Dendritic cell treated with granulocyte-macrophage colony-stimulating factor and Interleukin-4, amounts not matched to agents 40 ng/mL and 50 ng/mL, for 4 days (primary cell): ENCODE results near the gene HINFP.
"Not testable (repeated sequence)": the region's sequence is repeated elsewhere in the genome, so short reads cannot be mapped to it uniquely, and the experiment has no call there.

Source experiments
- H3K27ac Mint-ChIP-seq: one replicate; pipeline ENCODE4 v1.8.0; 2022; ENCODE audit warnings: mild to moderate bottlenecking, mixed read lengths
- H3K27me3 Mint-ChIP-seq: one replicate; pipeline ENCODE4 v1.8.0; 2022; ENCODE audit warnings: mild to moderate bottlenecking, mixed read lengths
- H3K36me3 Mint-ChIP-seq: one replicate; pipeline ENCODE4 v1.8.0; 2022; ENCODE audit warnings: low read depth, mixed read lengths
- H3K4me1 Mint-ChIP-seq: one replicate; pipeline ENCODE4 v1.8.0; 2022; ENCODE audit warnings: low read depth, mixed read lengths
- H3K4me3 Mint-ChIP-seq: one replicate; pipeline ENCODE4 v1.8.0; 2022; ENCODE audit warnings: mild to moderate bottlenecking, moderate library complexity, mixed read lengths
- H3K9me3 Mint-ChIP-seq: one replicate; pipeline ENCODE4 v1.8.0; 2022; ENCODE audit warnings: mixed read lengths
- intact Hi-C: fragments of 100-400 bp; cut with micrococcal nuclease; formaldehyde crosslinking; loops from one replicate; pipeline ENCODE4 v1.15.0; 2022

HINFP gene

GRCh38 chr11:119118227-119118626 is 3.2 kb upstream of the HINFP start:
- H3K27me3 Mint-ChIP-seq: no peaks in the 10 kb centered on the region
- intact Hi-C loops: no loop called here
- peaks cover 64% of the 10 kb centered on the region for H3K36me3 Mint-ChIP-seq
- no peak overlapping the region for H3K4me3 Mint-ChIP-seq
- peaks cover 63% of the 10 kb centered on the region for H3K4me1 Mint-ChIP-seq
- no peaks in the 10 kb centered on the region for H3K9me3 Mint-ChIP-seq
- H3K27ac Mint-ChIP-seq: no peak overlapping the region

- intact Hi-C loops: no loop called here
- Mint-ChIP-seq H3K4me1 (peaks cover 58% of the 10 kb centered on the region), H3K36me3 (peaks cover 64% of the 10 kb centered on the region), H3K9me3 (no peaks in the 10 kb centered on the region), H3K27ac (no peak overlapping the region), H3K4me3 (no peak overlapping the region), H3K27me3 (no peaks in the 10 kb centered on the region)
These were observed 2.4 kb upstream of the HINFP start for GRCh38 chr11:119118946-119119345.

- peak overlapping the region; percentile 92 for H3K4me3 Mint-ChIP-seq
- H3K27ac Mint-ChIP-seq: peak overlapping the region; percentile 87
- H3K36me3 Mint-ChIP-seq: peaks cover 56% of the 10 kb centered on the region
- H3K9me3 Mint-ChIP-seq: no peaks in the 10 kb centered on the region
- H3K27me3 Mint-ChIP-seq: no peaks in the 10 kb centered on the region
- peaks cover 49% of the 10 kb centered on the region for H3K4me1 Mint-ChIP-seq
- intact Hi-C loops: loop anchor here (2.0 kb wide), 1 partner anchor 14 kb away; the partner anchor contains the start of gene C2CD2L
These were observed 757 bp upstream of the HINFP start for GRCh38 chr11:119120639-119121007.

- intact Hi-C loops: loop anchor here (2.0 kb wide), 1 partner anchor 15 kb away; the partner anchor contains the start of gene C2CD2L
- Mint-ChIP-seq H3K36me3 (peaks cover 47% of the 10 kb centered on the region), H3K4me3 (peak overlapping the region; percentile 92), H3K27me3 (no peaks in the 10 kb centered on the region), H3K4me1 (peaks cover 39% of the 10 kb centered on the region), H3K9me3 (no peaks in the 10 kb centered on the region), H3K27ac (peak overlapping the region; percentile 87)
These were observed 388 bp downstream of the HINFP start for GRCh38 chr11:119121811-119122124.

GRCh38 chr11:119125821-119126220 is 4.4 kb downstream of the HINFP start:
- Mint-ChIP-seq H3K4me3 (no peak overlapping the region), H3K36me3 (peaks cover 66% of the 10 kb centered on the region), H3K9me3 (no peaks in the 10 kb centered on the region), H3K4me1 (peaks cover 25% of the 10 kb centered on the region), H3K27ac (no peak overlapping the region), H3K27me3 (no peaks in the 10 kb centered on the region)
- intact Hi-C loops: no loop called here

GRCh38 chr11:119126675-119127268 is 5.4 kb downstream of the HINFP start:
- H3K27ac Mint-ChIP-seq: no peak overlapping the region
- no peaks in the 10 kb centered on the region for H3K27me3 Mint-ChIP-seq
- intact Hi-C loops: no loop called here
- peaks cover 21% of the 10 kb centered on the region for H3K4me1 Mint-ChIP-seq
- peaks cover 71% of the 10 kb centered on the region for H3K36me3 Mint-ChIP-seq
- no peak overlapping the region for H3K4me3 Mint-ChIP-seq
- no peaks in the 10 kb centered on the region for H3K9me3 Mint-ChIP-seq

GRCh38 chr11:119130662-119131061 is 9.3 kb downstream of the HINFP start:
- Mint-ChIP-seq H3K36me3 (peaks cover 82% of the 10 kb centered on the region), H3K4me3 (no peak overlapping the region), H3K27me3 (no peaks in the 10 kb centered on the region), H3K4me1 (peaks cover 15% of the 10 kb centered on the region), H3K27ac (no peak overlapping the region), H3K9me3 (no peaks in the 10 kb centered on the region)
- intact Hi-C loops: no loop called here

- H3K4me3 Mint-ChIP-seq: no peak overlapping the region
- intact Hi-C loops: no loop called here
- no peak overlapping the region for H3K27ac Mint-ChIP-seq
These were observed 13.1 kb downstream of the HINFP start for GRCh38 chr11:119134389-119134978.

GRCh38 chr11:119139276-119139675 is 17.9 kb downstream of the HINFP start:
- Mint-ChIP-seq H3K27me3 (peaks cover 16% of the 10 kb centered on the region), H3K4me1 (peaks cover 23% of the 10 kb centered on the region)
- H3K4me3 Mint-ChIP-seq, H3K9me3 Mint-ChIP-seq, intact Hi-C loops, H3K36me3 Mint-ChIP-seq, H3K27ac Mint-ChIP-seq: not testable (repeated sequence)

More at GRCh38 chr11:119134389-119134978, 13.1 kb downstream of the HINFP start:
- no peaks in the 10 kb centered on the region for H3K9me3 Mint-ChIP-seq
- peaks cover 20% of the 10 kb centered on the region for H3K4me1 Mint-ChIP-seq
- peaks cover 56% of the 10 kb centered on the region for H3K36me3 Mint-ChIP-seq
- peaks cover 7% of the 10 kb centered on the region for H3K27me3 Mint-ChIP-seq

- intact Hi-C loops: loop anchor here (5.0 kb wide), 1 partner anchor 52 kb away; no protein-coding TSS in a partner anchor
- Mint-ChIP-seq H3K9me3 (no peaks in the 10 kb centered on the region), H3K27ac (no peak overlapping the region), H3K36me3 (no peaks in the 10 kb centered on the region), H3K27me3 (peaks cover 47% of the 10 kb centered on the region), H3K4me1 (peaks cover 39% of the 10 kb centered on the region), H3K4me3 (no peak overlapping the region)
These were observed 23.6 kb downstream of the HINFP start for GRCh38 chr11:119144825-119145486.

GRCh38 chr11:119145551-119145950 is 24.2 kb downstream of the HINFP start:
- intact Hi-C loops: loop anchor here (5.0 kb wide), 1 partner anchor 52 kb away; no protein-coding TSS in a partner anchor
- Mint-ChIP-seq H3K27me3 (peaks cover 53% of the 10 kb centered on the region), H3K27ac (no peak overlapping the region)

GRCh38 chr11:119147604-119148333 is 26.4 kb downstream of the HINFP start:
- intact Hi-C loops: loop anchor here (5.0 kb wide), 1 partner anchor 50 kb away; no protein-coding TSS in a partner anchor
- peaks cover 64% of the 10 kb centered on the region for H3K27me3 Mint-ChIP-seq
- no peak overlapping the region for H3K27ac Mint-ChIP-seq

More at GRCh38 chr11:119145551-119145950, 24.2 kb downstream of the HINFP start:
- Mint-ChIP-seq H3K9me3 (no peaks in the 10 kb centered on the region), H3K4me3 (no peak overlapping the region), H3K36me3 (no peaks in the 10 kb centered on the region), H3K4me1 (peaks cover 42% of the 10 kb centered on the region)

GRCh38 chr11:119148720-119149017 is 27.3 kb downstream of the HINFP start:
- no peaks in the 10 kb centered on the region for H3K36me3 Mint-ChIP-seq
- peaks cover 71% of the 10 kb centered on the region for H3K27me3 Mint-ChIP-seq
- intact Hi-C loops: loop anchor here (5.0 kb wide), 1 partner anchor 49 kb away; no protein-coding TSS in a partner anchor
- peaks cover 45% of the 10 kb centered on the region for H3K4me1 Mint-ChIP-seq
- no peaks in the 10 kb centered on the region for H3K9me3 Mint-ChIP-seq
- H3K4me3 Mint-ChIP-seq: peak overlapping the region; percentile 72
- no peak overlapping the region for H3K27ac Mint-ChIP-seq

More at GRCh38 chr11:119147604-119148333, 26.4 kb downstream of the HINFP start:
- Mint-ChIP-seq H3K4me3 (no peak overlapping the region), H3K4me1 (peaks cover 52% of the 10 kb centered on the region), H3K9me3 (no peaks in the 10 kb centered on the region), H3K36me3 (no peaks in the 10 kb centered on the region)
